HG02970 (cell line): ENCODE results near the gene GALNT9.
"Not testable (repeated sequence)": the region's sequence is repeated elsewhere in the genome, so short reads cannot be mapped to it uniquely, and the experiment has no call there.

ENCODE experiments used
- ATAC-seq: cut with Tn5 transposase; IDR thresholded peaks from one replicate; pipeline ENCODE4 v1.9.1; 2021; ENCODE audit warnings: mild to moderate bottlenecking, moderate library complexity, moderate number of reproducible peaks; ENCODE audit not compliant: unreplicated experiment, low FRiP score

Gene GALNT9

DNA sequence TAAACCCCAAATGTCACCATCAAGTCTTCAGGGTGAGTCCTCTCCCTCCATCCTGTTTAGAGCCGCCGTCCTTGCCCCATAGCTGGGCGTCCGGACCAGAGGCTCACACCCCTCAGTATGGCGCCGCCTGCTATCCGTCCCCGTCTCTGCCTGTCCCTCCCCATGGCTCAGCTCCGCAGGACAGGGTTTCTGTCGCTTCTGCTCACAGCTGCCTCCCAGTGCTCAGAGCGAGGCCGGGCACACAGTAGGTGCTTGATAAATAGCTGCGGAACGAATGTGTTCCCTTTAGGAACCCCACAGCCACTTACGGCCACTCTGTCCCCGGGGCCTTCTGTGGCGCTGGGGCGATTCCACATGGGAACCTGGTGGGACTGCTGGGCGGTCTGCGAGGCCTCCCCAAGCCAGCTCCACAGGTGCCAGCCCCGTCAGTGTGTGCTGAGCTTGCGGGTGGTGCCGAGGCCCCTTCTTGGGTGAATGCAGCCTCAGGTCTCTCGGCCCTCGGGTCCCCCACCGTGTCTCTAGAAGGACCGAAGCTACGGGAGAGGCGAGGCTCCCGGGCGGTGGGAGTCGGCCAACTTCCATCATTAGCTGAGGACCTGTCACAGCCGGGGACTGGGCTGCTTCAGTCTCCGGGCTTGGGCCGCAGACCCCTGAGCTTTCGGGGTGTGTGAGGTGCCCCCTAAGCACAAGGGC is 122.2 kb downstream of the GALNT9 start:
- no peak for ATAC-seq

DNA sequence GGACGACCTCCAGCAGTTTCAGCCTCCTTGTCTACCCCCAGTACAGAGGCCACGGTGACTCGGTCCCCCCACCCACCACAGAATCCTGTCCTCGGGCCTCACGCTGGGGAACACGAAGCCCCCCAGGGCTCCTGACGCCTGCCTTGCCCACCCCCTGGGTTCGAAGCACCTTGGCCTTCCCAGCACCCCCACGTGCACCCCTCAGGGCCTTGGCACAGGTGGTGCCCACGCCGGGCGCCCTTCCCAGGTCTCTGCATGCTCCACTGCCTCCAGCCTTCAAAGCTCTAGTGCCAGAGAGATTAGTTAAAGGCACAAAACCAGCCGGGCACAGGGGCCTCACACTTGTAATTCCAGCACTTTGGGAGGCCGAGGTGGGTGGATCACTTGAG is 123.3 kb downstream of the GALNT9 start:
- ATAC-seq, result no peak

DNA sequence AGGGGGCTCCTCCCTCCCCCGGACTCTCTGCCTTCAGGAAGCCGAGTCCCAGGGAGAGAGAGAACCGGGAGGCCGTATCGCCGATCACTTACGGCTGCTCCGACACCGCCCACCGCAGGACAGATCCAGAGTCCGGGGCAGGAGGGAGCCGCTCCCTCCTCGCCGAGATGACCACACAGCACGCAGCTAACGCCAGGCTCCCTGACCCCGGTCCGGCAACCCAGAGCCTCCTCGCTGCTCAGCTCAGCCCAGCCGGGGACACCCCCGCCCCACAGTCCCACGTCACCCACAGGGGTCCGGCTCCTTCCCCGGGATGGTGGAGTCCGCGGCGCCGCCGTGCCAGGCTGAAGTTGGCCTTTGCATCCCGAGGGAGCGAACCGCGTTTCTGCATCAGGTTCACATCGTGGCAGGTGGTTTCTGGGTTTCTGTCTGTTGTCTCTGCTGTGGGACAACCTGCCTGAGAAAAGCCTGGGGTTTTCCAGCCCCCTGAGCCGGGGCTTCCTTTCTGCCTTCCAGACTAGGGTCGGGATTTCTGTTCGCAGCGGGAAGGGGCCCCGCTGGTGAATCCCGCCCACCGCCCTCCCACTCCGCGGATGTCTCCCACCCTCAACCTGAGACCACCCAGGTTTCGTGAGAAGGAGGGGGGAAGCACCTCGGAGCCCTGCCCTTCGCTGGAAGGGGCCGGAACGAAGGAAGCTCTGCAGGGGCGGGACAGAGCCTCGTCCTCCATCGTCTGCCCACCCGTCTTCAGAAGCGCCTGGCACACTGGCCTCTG is 123.9 kb downstream of the GALNT9 start:
- no peak for ATAC-seq

DNA sequence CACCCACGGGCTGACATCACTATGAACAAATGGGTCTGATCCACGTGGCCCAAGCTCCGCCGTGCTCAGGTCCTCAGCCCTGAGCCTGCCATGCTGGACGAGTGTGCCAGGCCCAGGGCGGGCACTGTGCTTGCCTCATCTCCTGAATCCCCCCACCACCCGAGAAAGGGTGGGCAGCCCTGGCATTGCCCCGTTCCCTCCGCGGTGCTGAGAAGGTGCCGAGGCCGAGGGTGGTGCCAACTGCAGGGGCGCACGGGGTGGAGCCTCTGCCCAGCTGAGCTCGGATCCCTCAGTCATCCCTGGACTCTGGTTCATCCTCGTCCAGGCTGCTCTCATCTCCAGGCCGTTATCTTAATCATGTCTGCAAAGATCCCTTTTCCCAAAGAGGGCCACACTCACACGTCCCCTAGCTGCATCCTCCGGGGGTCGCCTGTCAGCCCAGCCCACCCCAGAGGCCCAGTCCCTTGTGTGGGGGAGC is 124.6 kb downstream of the GALNT9 start:
- ATAC-seq, result no peak

DNA sequence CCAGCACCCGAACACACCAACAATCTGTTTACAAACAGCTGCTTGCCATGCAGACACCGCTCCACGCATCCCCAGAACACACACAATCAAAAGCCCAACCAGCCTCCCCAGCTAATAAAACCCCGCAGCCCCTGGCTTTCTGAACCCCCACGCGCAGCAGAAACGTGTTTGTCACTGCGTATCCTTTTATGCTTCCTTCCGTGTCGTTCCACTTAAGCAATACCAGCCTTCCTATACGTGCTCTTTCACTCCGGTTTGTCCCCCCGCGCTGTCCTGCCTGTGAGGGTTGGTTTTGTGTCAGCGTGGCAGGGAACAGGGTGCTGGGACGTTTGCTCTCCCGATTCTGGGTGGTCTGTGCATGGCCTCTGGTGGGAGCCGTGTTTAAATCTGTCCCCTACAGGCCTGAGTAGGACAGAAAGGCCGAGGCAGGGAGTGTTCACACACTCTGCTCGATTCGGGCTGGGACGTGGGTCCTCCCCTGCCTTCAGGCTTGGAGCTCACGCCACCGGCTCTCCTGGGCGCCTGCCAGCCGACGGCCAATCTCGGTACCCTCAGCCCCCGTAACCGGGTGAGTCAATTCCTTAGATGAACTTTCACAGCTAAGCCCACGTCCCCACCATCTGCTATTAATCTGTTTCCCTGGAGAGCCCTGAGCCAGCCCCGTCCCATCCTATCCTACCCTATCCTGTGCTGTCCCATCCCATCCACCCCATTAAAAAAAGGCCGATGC is 125.2 kb downstream of the GALNT9 start:
- ATAC-seq, result no peak

DNA sequence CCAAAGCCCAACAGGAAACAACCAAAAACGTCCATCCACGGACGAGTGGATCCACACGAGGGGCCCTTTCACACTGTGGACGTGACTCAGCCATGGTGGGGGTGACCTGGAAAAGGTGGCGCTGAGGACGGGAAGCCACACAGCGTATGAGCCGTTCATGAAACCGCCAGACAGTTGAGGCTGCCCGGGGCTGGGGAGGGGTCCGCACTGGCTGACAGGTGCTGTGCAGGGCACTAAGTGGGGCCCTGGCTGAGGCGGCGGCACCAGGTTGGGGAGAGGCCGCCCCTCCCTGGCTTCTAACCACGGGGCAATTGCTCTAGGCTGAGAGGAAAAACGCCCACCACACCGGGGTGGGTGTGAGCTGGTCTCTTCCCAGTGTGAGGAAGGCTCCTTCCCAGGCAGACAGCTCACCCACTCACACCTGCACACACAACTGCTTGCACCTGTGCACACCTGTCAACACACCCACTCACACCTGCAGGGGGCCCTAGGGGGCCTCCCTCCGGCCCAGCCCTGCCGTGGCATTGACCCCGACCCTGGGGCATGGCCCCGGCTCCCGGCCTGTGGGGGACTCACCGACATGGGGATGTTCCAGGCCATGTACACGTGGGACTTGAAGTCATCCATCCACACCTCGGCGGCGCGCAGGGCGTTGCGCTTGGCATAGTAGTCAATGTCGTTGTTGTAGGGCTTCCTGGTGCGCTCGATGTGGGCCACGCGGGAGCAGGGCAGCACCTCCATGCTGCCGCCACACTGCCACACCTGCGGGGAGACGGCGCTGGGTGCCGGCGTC is 126.3 kb downstream of the GALNT9 start:
- no peak for ATAC-seq

DNA sequence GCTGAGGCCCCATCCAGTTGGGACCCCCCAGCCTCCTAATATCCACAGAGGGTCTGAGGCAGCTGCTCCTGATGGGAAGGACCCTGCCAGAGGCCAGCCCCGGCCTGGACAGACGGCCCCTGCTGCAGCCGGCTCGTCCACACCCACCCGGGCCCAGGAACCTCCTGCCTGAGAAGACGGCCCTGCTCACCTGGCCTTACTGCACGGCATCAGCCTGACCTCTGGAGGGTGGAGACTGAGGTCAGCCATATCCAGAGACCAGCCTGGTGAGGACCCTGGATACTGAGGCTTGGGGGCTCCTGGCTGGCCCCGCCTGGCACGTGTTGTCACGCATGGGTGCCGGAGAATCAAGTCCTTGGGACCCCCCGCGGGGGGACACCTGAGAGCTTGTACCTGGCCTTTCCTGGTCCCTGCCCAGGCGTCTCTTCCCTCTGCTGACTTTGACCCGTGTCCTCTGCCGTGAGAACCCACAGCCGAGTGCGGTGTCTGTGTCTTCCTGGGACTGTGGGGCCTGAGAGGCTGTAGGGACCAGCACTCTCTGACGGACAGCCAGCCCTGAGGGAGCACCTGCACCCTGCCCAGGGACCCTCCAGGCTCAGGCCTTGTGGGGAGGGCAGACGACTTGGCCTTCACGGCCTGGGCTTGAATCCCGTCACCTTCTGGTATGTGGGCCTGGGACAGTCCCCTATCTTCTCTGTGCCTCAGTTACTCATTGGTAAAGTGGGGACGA is 127.8 kb downstream of the GALNT9 start:
- no peak for ATAC-seq

DNA sequence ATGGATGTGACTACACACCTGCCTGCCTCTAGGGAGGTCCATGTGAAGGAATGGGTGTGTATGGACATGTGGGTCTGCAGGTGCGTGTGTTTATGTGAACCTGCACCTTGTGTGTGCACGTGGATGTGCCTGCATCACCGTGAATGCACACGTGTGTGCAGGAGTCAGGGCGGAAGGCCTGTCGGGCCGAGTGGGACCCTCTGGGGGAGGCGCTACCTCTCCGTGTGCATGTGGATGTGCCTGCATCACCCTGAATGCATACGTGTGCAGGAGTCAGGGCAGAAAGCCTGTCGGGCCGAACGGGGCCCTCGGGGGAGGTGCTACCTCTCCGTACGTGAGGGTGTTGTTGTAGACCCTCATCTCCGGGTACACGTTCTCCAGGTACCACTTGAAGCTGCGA is 128.6 kb downstream of the GALNT9 start:
- ATAC-seq, result no peak

DNA sequence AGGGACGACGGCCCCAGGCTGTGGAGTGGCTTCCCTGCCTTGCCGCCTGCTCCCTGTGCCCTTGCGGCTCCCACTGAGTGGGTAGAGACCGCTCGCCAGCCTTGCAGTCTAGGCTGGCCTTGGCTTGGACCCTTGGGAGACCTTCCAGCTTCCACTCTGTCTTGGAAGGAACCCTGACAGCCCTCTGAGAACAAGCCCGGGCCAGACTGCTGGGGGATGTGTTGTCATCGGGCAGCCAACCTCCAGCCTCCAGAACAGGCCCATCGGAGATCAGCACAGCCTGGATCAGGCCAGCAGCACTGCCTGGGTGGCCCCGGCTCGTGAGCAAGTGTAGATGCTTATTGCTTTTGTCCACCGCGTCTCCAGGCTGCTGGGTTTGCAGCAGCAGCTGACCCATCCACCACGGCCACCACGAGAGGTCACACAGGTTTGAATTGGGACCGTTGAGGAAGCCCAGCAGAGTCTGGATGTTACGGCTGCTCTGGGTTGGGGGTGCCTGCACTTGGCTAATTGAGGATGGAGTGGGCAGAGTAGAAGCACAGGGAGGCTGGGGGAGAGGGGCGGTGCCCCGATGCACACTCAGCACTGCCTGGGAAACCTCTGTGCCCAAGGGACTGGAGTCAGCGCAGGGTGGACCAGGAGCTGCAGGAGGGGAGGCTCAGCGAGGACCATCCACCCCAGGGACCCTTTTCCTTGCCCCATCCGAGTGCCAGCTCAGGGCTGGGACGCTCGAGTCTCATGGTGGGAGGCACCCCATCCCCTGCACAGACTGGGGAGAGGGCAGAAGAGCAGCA is 129.7 kb downstream of the GALNT9 start:
- no peak for ATAC-seq

DNA sequence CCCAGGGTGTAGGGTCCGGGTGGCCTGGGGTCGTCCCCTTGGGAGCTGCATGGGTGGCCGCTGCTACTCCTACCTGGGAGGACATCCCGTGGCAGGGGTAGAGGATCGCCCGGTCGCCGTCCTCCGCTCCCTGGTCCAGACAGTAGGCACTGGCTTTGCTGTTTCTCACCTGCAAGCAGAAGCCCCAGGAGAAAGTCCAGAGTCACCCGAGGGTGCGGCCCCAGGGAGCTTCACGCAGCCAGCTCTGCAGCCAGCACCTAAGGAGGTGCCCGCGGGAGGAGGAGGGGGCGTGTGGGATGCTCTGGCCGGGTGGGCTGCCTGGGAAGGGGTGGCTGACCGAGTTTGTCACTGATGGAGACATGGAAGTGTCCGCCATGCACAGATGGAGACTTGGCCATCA is 130.3 kb downstream of the GALNT9 start:
- no peak for ATAC-seq

DNA sequence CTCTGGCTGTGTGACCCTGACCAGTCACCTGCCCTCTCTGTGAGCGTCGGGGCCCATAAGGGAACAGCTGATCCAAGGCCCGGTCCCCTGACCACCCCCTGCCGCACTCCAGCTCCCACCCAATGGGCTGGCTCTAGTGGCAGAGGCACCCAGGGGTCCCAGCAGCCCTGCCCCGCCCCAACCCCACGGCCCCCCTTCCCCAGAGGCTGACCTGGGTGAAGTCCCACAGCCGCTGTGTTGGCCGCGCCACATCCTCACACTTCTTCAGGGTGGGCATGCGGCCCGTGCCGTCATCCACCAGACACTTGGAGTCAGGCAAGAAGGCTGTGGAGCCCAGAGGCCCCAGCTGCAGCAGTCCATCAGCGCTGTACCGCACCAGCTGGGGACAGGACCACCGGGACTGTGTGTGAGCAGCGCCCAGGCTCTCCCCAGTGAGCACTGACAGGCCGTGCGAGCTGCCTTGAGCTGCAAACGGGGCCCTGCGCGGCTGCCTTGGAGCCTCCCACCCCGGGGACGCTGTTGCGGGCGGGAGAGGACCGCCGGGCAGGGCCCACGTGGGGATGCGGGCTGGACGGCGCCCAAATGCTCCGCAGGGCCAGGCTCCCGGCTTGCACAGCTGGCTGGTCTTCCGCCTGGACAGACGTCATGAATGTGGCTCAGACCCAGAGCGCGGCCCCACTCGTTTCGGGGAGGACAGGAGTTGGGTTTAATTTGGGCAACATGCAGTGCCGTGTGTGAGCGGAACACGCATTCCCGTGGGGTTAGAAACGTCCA is 131.6 kb downstream of the GALNT9 start:
- ATAC-seq, result no peak

DNA sequence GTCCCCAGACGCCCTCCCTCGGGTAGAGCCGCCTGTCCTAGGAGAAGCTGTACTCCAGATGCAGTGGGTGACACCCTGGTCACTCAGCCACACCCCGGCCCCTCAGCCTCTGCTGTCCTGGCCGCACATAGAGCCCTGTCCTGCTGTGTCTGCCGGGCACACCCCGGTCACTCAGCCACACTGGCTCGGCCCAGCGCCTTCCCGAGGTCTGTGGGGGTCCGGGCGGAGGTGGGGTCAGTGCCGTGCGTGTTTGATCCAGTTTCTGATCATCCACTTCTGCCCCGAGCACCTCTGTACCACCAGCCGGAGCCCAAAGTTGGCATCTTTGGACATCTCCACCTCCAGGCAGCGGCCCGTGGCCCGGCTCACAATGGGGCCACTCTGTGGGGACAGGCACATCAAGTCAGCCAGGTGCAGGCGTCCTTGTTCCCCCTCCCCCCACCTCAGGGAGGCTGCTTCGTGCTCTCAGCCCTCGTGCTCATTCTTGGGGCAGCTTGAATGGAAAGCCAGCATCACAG is 132.5 kb downstream of the GALNT9 start:
- no peak for ATAC-seq

DNA sequence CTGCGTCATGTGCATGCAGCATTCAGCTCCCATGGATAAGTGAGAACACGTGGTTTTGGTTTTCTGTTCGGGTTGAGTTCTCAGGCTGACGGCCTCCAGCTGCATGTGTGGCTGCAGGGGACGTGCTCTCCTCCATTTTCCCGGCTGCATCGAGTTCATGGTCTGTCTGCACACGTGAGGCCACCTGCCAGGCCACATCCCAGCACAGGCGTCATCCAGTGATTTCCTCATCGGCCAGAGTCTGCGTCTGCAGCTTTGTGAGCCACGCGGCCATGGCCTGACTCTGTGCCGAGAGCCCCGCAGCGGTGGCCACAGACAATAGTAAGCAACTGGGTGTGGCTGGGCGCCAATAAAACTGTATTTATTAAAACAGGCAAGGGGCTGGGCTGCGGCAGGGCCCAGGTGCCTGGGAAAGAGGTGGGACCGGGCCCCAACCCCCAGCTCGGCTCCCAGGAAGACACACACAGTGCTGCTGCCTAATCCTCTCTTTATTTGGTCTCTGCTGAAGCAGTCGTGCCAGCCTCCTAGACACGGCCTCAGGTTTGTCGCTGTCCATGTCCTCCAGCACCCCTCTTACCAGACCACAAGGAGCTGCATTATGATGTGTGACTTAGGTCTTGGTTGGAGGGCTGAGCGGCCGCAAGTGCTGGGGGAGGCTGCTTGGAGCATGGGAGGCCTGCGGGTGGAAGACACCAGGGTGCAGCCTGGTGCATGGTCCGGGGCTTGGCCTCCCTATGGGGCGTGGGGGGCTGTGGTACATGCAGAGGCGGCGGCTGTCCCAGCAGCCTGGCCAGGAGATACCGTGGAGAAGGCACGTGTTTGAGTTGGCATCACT is 133.1 kb downstream of the GALNT9 start:
- ATAC-seq, result no peak

DNA sequence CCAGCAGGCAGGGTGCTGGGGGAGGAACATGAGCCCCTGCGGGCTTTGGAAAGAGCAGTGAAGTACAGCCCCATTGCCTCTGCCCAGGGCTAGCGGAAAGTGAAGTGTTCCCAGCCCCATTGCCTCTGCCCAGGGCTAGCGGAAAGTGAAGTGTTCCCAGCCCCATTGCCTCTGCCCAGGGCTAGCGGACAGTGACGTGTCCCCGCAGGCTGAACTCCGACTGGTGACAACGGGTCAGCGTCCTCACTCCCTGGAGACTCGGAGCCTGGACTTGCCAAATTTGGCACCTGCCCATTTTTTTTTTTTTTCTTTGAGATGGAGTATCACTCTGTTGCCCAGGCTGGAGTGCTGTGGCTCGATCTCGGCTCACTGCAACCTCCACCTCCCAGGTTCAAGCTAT is 134.1 kb downstream of the GALNT9 start:
- ATAC-seq, result not testable (repeated sequence)

DNA sequence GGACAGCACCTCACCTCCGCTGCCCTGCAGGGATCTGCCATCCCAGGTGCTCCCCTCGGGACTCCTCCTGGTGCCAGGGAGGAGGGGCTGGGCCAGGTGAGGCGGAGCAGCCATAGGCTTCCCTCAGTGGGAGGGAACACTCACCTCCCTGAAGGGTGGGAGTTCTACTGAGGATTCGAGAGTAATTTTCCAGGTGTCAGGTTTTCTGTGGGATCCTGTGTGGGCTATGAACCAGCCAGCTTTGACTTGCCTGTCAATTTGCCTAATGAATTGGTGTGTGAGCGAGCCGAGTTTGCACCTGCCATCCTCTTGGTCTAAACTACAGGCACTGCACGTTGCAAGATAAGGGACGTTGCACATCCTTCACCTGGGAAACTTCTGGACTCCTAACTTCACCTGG is 134.8 kb downstream of the GALNT9 start:
- ATAC-seq, result no peak

DNA sequence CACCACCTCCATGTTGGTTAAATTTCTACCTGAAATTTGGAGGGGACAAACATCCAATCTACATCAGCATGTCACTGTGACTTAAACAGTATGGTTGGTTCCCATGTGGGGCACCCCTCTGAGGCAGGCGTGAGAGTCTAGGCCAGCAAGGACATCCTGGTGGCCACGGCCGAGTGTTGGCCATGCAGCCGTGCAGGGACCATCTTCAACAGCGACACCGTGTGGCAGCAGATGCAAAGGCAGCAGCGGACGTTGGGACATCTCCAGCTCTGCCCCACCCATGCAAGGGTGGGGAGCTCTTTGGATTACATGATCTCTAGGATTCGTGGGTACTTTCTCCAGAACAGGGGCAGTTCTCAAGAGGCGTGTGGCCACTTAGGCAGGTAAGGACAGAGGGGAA is 135.3 kb downstream of the GALNT9 start:
- no peak for ATAC-seq
